Islet of Langerhans (tissue), 1 donor: ENCODE data around the gene ZNF76.
"Not testable (repeated sequence)": the region's sequence is repeated elsewhere in the genome, so short reads cannot be mapped to it uniquely, and the experiment has no call there.

Experiments
- FAIRE-seq: peaks from one replicate; lab custom pipeline; 2011; peaks lifted over from hg19 to GRCh38; lab: Jason Lieb, UNC

Gene ZNF76

DNA sequence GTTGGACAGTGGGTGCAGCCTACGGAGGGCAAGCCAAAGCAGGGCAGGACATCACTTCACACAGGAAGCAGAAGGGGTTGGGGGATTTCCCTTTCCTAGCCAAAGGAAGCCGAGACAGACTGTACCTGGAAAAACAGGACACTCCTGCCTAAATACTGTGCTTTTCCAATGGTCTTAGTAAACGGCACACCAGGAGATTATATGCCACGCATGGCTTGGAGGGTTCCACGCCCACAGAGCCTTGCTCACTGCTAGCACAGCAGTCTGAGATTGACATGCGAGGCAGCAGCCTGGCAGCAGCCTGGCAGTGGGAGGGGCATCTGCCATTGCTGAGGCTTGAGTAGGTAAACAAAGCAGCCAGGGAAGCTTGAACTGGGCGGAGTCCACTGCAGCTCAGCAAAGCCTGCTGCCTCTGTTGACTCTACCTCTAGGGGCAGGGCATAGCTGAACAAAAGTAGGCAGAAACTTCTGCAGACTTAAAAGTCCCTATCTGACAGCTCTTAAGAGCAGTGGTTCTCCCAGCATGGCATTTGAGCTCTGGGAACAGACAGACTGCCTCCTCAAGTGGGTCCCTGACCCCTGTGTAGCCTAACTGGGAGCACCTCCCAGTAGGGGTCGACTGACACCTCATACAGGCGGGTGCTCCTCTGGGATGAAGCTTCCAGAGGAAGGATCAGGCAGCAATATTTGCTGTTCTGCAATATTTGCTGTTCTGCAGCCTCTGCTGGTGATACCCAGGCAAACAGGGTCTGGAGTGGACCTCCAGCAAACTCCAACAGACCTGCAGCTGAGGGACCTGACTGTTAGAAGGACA is 72.7 kb downstream of the ZNF76 start:
- FAIRE-seq = not testable (repeated sequence)

DNA sequence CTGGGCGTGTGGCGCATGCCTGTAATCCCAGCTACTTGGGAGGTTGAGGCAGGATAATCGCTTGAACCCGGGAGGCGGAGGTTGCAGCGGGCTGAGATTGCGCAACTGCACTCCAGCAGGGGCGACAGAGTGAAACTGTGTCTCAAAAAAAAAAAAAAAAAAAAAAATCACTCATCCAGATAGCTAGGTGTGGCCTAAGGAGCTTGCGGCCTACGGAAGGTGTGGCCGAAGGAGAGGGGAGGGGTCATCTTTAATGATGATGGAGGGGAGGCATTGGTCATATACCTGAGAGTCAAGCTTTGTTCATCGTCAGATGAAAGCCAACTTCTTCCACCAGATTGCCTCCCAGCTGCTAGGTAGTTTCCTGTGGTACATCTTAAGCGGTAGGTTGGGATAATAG is 82.0 kb downstream of the ZNF76 start:
- FAIRE-seq = no peak

DNA sequence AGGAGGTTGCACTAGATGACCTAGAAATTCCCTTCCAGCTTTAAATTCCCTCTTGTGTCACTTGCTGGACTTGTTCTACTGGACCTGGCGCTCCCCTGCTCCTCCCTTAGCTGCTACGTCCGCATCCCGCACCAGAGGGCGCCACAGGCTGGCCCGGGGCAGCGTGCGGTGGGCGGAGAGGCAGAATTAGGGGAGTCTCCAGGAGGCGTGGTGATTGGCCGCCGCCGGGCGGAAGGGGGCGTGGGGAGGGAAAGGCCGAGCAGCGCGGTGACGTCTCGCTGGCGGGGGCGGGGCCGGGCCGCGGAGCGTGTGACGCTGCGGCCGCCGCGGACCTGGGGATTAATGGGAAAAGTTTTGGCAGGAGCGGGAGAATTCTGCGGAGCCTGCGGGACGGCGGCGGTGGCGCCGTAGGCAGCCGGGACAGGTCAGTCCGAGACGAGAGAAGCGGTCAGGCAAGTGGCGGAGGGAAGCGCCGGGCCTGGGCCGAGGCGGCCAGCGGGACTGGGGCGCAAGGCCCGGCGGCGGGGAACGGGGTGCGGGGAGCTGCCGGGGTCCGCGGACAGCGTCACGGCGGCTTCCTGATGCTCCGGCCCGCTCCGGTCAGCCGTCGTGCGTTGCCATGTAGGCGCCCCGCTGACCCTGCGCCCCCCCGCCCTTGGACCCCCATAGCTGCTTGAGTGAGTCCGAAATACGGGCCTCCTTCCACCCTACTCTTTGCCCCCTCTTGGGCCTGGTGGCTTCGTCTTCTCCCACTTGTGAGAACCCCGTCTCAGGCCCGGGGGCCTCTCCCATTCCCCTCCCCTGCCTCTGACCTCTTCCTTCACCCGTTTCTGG is 82.9 kb downstream of the ZNF76 start, which contains the start of gene PPARD:
Gene PPARD, plus strand, starts transcription at position 301 of the 834 bp plus-strand sequence. CDS start 68,530 bp downstream, outside the sequence.
- FAIRE-seq = no peak

DNA sequence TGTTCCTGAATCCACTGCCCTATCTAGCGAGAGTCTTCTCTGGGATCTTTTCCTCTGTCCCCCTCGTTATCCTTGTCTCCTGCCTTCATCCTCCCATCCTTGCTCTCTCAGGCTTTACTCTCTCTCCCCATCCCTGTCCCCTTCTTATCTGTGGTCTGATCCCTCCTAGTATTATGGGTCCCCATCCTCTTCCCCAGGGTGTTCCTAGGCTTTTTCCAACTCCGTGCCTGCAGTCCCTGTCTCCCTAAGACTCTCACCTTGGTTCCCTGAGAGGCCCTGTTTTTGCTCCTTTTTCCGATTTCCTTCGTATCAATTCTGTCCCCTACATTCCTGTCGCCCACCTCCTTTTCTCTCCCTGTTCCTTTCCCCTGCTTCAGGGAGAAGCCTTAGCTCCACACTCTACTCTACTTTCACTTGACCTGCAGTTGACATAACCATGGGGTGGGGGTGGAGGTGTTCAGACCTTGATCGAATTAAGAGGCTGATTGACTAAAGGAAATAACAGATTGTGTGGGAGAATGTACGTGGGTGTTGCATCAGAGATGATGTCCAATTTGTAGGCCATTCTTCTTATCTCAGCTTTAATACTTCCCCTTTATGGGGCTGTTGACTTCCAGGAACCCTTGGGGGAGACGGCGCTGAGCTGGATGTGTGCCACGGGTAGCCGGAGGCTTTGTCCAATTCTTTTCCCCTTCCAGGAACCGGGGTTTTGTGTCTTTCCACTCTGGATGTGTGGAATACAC is 83.7 kb downstream of the ZNF76 start:
- no peak for FAIRE-seq

DNA sequence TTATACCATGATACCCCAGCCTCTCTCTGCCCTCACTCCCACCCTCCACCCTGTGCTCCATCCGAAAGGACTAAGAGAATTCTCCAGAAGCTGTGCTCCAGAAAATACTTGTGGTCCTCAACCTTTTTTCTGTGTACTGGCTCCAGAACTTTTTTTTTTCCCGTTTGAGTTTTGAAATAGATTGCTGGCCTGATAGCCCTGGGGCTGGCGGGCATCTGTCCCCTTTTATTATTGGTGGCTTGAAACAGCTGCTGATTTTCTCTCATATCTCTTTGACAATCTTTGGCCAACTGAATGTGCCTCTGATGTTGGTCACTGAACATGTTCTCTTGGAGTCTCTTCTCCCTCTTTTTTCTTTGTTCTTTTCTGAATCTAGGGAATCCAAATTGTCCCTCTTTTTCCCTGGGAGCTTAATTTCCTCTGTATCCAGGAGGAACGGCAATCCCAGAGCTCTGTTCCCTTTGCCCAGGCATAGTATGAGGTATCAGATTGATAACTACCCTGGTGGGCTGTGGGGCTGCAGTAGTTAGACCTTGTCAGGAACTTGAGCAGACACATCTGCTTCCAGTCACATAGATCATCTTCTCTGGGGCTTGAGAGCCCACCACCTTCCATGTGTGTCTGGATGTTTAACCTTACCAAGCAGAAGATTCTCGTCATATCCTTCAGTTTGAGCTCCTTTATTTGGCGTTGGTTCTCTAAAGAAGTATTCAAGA is 84.5 kb downstream of the ZNF76 start:
- no peak for FAIRE-seq
